ENCODE measurements around the gene KDM6A.

GRCh38 chrX:44876086-44876485 lies 3.1 kb downstream of the KDM6A start:
- TF ChIP-seq CTCF (optimal IDR thresholded peaks at IDR 0.05 in 1 of 3, IDR thresholded peaks at IDR 0.05 in 1 of 3, conservative IDR thresholded peaks at IDR 0.05 in 1 of 3; ENCODE audit: extremely low read depth in 1 of 3, insufficient read depth in 2 of 3, low read length in 3 of 3) (no peak), EZH2 (IDR thresholded peaks at IDR 0.05; ENCODE audit: low read length) (no peak)
